GM12865 (cell line): ENCODE data around the gene UFM1.
"Not testable (repeated sequence)": the region's sequence is repeated elsewhere in the genome, so short reads cannot be mapped to it uniquely, and the experiment has no call there.

Source experiments
- DNase-seq: peaks from one replicate; pipeline ENCODE4 v3.0.0; 2010; ENCODE audit warnings: low read depth
- H3K4me3 ChIP-seq: 2 replicates; pipeline ENCODE4 v1.5.1; 2011; ENCODE audit warnings: mild to moderate bottlenecking, low read depth, low read length, control low read depth
- CTCF ChIP-seq: IDR thresholded peaks from 2 replicates; pipeline ENCODE4 v1.5.1; 2011; ENCODE audit warnings: low read length, control low read depth, low read depth, inconsistent platforms; ENCODE audit not compliant: insufficient read depth; ENCODE audit errors: missing control alignments

The UFM1 gene

GRCh38 chr13:38363219-38363618 is 13.6 kb downstream of the UFM1 start:
- H3K4me3 ChIP-seq, result no peak overlapping the region
- no peak for DNase-seq
- TF ChIP-seq CTCF, result no peak

GRCh38 chr13:38363746-38364145 is 14.1 kb downstream of the UFM1 start:
- H3K4me3 ChIP-seq, DNase-seq: not testable (repeated sequence)

- no peak for TF ChIP-seq CTCF
- H3K4me3 ChIP-seq, result no peak overlapping the region
- no peak for DNase-seq
These were observed 16.0 kb downstream of the UFM1 start for GRCh38 chr13:38365661-38366060.

- TF ChIP-seq CTCF, result no peak
- H3K4me3 ChIP-seq, result no peak overlapping the region
- no peak for DNase-seq
These were observed 17.4 kb downstream of the UFM1 start for GRCh38 chr13:38366954-38367645.

- no peak overlapping the region for H3K4me3 ChIP-seq
- TF ChIP-seq CTCF, result no peak
- no peak for DNase-seq
These were observed 19.4 kb downstream of the UFM1 start for GRCh38 chr13:38369058-38369457.

- not testable (repeated sequence) for DNase-seq, H3K4me3 ChIP-seq
These were observed 20.4 kb downstream of the UFM1 start for GRCh38 chr13:38370096-38370495.

GRCh38 chr13:38372820-38373383 is 23.3 kb downstream of the UFM1 start:
- no peak for TF ChIP-seq CTCF
- no peak for DNase-seq
- no peak overlapping the region for H3K4me3 ChIP-seq

GRCh38 chr13:38376546-38376945 is 26.9 kb downstream of the UFM1 start:
- DNase-seq, result no peak
- H3K4me3 ChIP-seq, result no peak overlapping the region

More at GRCh38 chr13:38376546-38376945, 26.9 kb downstream of the UFM1 start:
- TF ChIP-seq CTCF, result no peak
